HG03571 (cell line): Measurements from ENCODE around the gene GRK1.

Experiments used
- ATAC-seq: cut with Tn5 transposase; IDR thresholded peaks from one replicate; pipeline ENCODE4 v1.9.1; 2021; ENCODE audit not compliant: unreplicated experiment

Gene GRK1

GRCh38 chr13:113649212-113649611 is 17.8 kb upstream of the GRK1 start:
- no peak for ATAC-seq

- no peak for ATAC-seq
Measured at GRCh38 chr13:113650275-113650674, 16.7 kb upstream of the GRK1 start.

- no peak for ATAC-seq
Measured at GRCh38 chr13:113650731-113651148, 16.3 kb upstream of the GRK1 start.

- ATAC-seq: no peak
Measured at GRCh38 chr13:113651511-113652403, 15.3 kb upstream of the GRK1 start.

- ATAC-seq: no peak
Measured at GRCh38 chr13:113652404-113653263, 14.4 kb upstream of the GRK1 start.

- no peak for ATAC-seq
Measured at GRCh38 chr13:113653264-113654174, 13.5 kb upstream of the GRK1 start.

- no peak for ATAC-seq
Measured at GRCh38 chr13:113654175-113654560, 12.9 kb upstream of the GRK1 start.

GRCh38 chr13:113654591-113655345 is 12.3 kb upstream of the GRK1 start:
- ATAC-seq: no peak

GRCh38 chr13:113655346-113656002 is 11.5 kb upstream of the GRK1 start:
- no peak for ATAC-seq

GRCh38 chr13:113656003-113656588 is 10.9 kb upstream of the GRK1 start:
- ATAC-seq: no peak

- ATAC-seq: no peak
Measured at GRCh38 chr13:113656831-113657671, 10.0 kb upstream of the GRK1 start.

- no peak for ATAC-seq
Measured at GRCh38 chr13:113657851-113658741, 8.9 kb upstream of the GRK1 start, which contains the start of gene ATP4B. ATP4B (minus strand) TSS chr13:113658198; CDS start chr13:113658144, 54 bp downstream.

GRCh38 chr13:113658836-113659235 is 8.2 kb upstream of the GRK1 start:
- no peak for ATAC-seq

- no peak for ATAC-seq
Measured at GRCh38 chr13:113659337-113659736, 7.7 kb upstream of the GRK1 start.

GRCh38 chr13:113660066-113660465 is 7.0 kb upstream of the GRK1 start:
- no peak for ATAC-seq

GRCh38 chr13:113661509-113661908 is 5.5 kb upstream of the GRK1 start:
- no peak for ATAC-seq

- ATAC-seq: no peak
Measured at GRCh38 chr13:113663934-113664333, 3.1 kb upstream of the GRK1 start.
